ENCODE measurements around the gene LRRC75A.
"Not testable (repeated sequence)": the region's sequence is repeated elsewhere in the genome, so short reads cannot be mapped to it uniquely, and the experiment has no call there.

LRRC75A gene, protein sequence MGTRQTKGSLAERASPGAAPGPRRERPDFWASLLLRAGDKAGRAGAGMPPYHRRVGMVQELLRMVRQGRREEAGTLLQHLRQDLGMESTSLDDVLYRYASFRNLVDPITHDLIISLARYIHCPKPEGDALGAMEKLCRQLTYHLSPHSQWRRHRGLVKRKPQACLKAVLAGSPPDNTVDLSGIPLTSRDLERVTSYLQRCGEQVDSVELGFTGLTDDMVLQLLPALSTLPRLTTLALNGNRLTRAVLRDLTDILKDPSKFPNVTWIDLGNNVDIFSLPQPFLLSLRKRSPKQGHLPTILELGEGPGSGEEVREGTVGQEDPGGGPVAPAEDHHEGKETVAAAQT

DNA sequence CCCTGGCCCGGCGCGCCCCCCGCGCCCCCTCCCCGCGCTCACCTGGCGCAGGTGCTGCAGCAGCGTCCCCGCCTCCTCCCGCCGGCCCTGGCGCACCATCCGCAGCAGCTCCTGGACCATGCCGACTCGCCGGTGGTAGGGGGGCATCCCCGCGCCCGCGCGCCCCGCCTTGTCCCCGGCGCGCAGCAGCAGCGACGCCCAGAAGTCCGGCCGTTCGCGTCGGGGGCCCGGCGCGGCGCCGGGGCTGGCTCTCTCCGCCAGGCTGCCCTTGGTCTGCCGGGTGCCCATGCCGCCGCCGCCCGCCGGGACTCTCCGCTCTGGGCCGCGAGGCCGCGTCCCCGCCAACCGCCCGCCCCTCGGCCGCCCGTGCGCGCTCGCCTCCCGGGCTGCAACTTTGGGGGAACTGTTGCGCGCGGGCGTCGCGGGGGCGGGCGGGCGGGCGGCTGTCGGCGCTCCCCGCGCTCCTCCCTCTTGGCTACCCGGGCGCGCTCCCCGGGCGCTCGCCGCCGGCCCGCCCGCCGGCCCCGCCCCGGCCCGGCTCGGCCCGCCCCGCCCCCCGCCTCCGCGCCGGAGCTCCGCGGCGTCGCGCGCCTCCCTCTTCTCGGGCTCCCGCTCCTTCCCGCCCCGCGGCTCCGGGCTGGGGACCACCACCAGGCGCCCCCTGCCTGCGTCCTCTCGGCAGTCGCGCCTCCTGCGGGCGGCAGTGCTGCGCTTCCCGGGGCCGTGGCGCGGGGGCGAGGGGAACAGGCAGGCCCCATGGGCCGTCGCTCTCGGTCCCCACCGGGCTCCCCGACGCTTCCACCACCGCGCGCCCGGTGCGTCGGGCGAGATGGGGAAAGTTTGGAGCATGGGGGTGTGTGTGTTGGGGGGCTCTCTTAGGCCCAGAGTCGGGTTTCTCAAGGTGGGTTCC lies at the start of gene LRRC75A:
Gene LRRC75A, minus strand, starts transcription at position 491 of the 910 bp plus-strand sequence. Its CDS starts 203 bp downstream, at position 288.
- no peak for DNase-seq (ENCODE audit: low read depth)

DNA sequence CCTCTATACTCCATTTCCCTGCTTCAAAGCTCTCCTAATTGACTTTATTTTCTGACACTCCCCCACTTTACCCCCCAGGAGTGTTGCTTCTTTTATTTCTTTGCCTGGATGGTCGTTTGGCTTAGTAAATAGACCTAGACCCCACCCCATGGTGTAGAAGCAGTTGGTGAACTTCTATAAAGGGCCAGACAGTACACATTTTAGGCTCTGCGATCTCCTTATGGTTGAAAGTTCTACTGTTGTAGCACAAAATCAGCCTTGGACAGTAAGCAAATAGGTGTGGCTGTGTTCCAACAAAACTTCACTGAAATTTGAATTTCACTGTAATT lies 45.1 kb upstream of the LRRC75A start:
- no peak for DNase-seq (ENCODE audit: low read depth)

DNA sequence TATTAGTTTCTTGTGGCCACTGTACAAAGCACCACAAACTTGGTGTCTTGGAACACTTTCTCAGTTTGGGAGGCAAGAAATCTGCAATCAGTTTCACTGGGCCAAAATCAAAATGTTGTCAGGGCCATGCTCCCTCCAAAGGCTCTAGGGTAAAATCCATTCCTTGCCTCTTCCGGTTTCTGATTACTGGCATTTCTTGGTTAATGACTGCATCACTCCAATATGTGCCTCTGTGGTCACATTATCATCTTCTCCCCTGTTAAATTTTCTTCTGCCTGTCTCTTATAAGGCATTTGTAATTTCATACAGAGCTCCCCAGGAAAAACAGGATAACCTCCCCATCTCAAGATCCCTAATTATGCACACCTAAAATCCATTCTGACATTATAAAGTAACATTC lies 42.2 kb upstream of the LRRC75A start:
- no peak for DNase-seq (ENCODE audit: low read depth)

DNA sequence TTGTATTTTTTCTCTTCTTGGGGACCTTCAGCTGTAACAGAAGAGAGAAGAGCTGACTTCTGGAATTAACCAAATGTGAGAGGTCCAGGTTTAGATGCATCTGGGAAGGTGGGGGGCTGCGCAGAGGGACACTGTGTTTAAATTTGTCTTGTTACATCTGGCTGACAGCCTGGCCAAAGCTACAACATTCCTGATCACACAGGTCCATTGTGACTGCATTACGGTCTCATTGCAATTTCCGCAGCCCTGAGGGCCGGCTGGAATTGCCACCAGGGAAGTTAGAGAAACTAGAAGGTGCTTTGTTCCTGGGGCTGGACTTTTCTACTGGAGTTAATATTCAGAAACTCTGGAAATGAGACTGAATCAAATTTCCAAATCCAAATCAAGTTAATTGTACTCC lies 37.9 kb upstream of the LRRC75A start:
- DNase-seq (ENCODE audit: low read depth) = no peak

DNA sequence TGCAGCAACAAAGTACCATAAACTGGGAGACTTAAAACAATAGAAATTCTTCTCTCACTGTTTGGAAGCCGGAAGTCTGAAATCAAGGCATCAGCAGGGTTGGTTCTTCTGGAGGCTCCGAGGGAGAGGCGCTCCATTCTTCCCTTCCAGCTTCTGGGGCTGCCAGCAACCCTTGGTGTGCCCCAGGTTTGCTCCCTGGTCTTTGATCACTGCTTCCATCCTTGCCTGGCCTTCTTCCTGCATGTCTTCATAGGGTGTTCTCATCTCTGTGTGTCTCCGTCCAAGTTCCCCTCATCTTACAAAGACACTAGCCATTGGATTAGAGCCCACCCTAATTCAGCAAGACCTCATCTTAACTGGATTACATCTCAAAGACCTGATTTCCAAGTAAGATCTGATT lies 35.3 kb upstream of the LRRC75A start:
- no peak for DNase-seq (ENCODE audit: low read depth)

DNA sequence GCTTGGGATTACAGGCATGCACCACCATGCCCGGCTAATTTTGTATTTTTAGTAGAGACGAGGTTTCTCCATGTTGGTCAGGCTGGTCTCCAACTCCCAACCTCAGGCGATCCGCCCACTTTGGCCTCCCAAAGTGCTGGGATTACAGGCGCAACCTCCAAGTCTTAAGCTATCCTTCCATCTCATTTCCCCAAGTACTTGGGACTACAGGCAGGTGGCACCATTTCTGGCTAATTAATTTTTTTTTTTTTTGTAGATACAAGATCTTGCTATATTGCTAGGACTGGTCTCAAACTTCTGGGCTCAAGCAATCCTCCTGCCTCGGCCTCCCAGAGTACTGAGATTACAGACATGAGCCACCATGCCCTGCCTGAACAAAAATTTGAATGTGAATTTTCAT lies 33.6 kb upstream of the LRRC75A start:
- DNase-seq (ENCODE audit: low read depth) = not testable (repeated sequence)

DNA sequence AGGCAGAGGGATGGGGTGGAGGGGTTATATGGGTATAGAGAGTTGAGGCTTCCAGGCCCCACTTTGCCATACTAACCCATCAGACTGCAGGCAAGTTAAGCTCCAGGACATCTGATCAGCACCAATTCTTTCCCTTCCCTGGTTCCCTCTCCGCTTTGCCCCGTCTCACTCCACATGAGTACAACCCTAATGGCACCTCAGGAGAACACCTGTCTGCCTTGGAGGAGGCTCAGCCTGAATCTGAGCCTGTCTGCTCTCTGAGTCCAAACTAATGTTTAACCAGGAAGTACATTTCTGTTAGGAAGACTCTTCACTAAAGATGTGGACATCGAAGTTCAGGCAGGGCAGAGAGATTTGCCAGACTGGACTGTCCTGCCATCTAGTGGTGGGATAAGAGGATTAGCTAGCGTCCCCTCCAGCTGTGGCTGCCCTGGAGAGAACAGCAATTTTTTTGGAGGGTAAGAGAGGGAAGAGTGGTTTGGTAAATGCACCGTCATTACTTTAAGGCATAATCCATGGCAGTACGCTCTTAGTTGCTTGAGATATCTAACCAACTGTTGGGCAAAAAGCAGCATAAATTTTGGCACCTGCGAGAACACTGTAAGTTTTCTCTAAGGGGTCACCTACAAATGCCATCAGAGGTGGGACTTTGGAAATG lies 29.2 kb upstream of the LRRC75A start:
- DNase-seq (ENCODE audit: low read depth) = peak; percentile 81

DNA sequence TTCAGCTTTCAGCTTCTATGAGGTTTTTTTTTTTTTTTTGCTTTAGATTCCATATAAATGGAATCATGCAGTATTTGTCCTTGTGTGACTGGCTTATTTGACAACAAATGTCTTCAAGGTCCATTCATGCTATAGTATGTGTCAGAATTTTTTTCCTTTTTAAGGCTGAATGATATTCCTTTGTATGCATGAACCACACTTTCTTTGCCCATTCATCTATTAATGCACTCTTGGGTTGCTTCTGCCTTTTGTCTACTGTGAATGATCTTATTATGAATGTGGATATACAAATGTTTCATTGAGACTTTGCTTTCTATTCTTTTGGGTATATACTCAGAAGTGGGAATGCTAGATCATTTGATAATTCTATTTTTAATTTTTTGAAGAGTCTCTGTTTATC lies 27.0 kb upstream of the LRRC75A start:
- no peak for DNase-seq (ENCODE audit: low read depth)

DNA sequence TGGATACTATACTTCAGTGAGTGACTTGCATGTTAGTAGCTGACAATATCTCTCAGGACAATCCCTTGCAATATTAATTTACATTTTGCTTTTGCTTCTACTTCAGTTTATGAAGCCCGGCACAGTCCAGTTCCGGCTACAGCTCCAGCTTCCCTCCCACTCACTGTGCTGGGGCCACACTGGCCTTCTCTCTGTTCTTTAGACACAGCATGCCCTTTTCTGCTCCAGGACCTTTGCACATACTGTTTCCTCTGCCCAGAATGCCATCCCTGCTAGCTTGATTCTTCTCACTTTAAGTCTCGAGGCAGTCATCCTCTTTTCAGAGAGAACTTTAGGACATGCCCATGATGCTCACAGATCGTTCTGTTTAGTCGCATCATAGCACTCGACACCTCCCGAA lies 25.5 kb upstream of the LRRC75A start:
- no peak for DNase-seq (ENCODE audit: low read depth)

DNA sequence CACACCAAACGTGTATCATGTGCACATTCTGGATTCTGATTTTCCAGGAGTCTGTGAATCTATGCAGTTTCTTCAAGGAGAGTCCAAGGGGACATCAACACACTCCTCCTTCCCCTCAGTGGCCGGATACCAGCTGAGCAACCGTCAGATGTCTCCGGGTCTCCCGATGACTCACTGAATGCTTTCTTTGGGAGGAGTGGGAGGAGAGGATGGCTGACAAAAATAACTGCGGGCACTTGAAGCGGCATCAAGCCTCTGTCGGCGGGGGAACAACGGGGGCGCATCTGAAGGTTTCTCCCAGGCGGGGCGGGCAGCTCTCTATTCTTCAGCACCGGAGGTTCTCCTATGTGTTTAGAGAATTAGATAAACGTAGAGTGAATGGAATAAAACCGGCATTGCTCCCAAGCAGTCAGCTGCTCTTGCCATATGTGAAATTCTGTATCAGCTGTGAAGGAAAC lies 24.6 kb upstream of the LRRC75A start:
- DNase-seq (ENCODE audit: low read depth) = peak; percentile 73

DNA sequence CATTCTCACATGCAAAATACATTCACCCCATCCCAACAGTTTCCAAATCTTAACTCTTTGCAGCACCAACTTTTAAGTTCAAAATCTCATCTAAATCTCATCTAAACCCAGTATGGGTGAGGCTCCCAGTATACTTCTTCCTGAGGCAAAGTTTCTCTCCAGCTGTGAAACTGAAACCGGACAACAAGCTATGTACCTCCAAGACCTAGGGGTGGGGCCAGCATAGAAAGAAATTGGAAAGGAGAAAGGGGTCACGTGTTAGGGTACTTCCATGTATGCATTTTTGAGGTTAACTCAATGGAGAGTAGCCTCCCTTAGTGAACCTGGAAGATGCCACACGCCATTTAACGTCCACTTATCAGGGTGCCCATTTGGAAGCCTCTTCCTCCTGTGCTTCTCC lies 23.9 kb upstream of the LRRC75A start:
- DNase-seq (ENCODE audit: low read depth) = no peak

DNA sequence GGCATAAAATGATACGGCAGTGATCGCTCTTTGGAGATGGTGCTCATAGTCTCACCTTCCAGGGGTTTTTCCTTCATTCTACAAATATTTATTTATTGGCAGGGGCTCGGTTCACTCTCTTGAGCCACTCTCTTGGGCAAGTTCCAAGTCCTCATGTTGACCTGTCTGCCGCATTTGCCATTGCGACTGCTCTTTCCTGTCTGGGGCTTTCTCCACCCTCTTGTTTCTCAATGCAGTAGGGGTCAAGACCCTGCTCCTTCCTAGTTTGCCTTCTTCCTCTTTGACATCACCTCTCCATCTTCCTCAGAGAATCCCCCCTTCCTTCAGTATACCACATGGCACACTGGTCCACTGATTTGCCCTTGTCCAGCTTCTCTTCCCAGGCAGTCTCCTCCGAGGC lies 21.9 kb upstream of the LRRC75A start:
- DNase-seq (ENCODE audit: low read depth) = no peak

DNA sequence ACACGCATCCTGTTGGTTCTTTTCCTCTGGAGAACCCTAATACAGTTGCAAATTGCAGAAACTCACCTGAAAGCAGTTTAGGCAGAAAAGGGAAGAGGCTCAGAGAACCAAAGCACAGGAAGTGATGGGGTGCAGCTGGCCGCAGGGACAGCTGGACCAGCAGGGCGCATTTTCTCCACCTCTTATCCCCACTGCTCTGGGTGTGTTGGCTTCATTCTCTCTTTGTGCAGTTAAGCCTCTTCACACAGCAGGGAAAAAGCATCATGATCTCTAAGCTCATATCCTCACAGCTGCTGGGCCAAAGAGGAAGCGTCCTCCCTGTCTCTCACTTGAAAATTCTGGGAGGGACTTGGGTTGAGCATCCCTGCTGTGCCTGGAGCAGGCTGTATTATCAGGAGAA lies 20.0 kb upstream of the LRRC75A start:
- DNase-seq (ENCODE audit: low read depth) = no peak

DNA sequence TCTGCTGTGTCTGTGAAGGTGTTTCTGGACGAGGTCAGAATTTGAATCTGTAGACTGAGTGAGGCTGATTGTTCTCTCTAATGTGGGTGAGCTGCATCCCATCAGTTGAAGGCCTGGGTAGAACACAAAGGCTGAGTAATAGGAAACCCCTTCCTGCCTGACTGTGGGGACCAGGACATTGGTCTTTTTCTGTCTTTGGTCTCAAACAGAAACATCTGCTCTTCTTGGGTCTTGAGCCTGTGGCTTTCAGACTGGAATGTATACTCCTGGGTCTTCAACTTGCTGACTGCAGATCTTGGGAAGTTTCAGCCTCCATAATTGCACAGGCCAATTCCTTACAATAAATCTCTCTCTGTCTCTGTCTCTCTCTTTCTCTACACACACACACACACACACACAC lies 19.6 kb upstream of the LRRC75A start:
- no peak for DNase-seq (ENCODE audit: low read depth)

DNA sequence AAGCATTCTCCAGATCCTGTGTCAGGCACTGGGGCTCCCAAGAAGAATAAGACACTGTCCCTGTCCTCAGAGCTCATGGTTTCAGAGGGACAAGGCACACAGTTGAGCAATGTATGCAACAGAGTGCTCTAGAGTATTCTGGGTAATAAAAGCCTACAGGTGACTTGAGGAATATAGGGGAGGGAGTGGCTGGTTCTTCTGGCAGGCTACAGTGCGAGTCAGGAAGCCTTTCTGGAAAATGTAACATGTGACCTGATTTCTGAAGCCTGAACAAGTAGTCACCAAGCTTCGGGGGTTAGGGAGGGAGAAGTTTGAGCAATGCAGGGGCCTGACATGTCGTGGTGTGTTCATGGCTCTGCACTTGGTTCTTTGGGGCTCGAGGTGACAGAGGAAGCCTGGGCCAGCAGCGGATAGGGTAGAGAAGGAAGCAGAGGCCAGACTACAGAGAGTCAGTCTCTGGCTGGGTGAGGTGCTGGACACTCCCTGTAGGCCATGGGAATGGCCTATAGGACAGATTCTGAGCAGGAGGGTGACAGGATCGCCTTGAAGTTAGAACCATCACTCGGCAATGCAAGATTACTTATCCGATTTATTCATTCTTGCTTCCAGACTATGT lies 16.0 kb upstream of the LRRC75A start:
- no peak for DNase-seq (ENCODE audit: low read depth)

DNA sequence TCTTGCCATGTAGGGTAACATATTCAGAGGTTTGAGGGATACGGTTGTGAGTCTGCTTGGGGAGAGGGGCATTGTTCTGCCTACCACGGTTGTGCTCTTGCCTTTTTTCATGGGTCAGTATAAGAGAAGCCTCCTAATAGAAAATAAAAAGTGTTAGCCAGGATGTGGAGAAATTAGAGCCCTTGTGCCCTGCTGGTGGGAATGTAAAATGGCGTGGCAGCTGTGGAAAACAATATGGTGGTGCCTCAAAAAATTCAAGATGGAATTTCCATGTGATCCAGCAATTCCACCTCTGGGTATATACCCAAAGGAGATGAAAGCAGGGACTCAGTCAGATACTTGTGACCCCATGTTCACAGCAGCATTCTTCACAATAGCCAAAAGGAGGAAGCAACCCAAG lies 14.2 kb upstream of the LRRC75A start:
- DNase-seq (ENCODE audit: low read depth) = no peak

DNA sequence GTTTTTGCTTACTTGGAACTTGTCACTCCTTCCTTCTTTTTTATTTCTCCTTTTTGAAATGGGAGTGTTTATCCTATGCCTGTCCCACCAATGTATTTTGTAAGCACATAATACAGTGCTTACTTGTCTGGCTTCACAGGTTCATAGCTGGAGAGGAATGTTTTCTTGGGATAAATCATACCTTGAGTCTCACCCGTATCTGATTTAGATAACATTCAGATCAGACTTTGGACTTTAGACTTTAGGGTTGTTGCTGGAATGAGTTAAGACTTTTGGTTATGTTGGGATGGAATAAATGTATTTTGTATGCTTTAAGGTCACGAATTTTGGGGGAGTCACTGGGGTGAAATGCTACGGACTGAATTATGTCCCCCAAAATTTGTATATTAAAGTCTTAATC lies 13.0 kb upstream of the LRRC75A start:
- DNase-seq (ENCODE audit: low read depth) = no peak

DNA sequence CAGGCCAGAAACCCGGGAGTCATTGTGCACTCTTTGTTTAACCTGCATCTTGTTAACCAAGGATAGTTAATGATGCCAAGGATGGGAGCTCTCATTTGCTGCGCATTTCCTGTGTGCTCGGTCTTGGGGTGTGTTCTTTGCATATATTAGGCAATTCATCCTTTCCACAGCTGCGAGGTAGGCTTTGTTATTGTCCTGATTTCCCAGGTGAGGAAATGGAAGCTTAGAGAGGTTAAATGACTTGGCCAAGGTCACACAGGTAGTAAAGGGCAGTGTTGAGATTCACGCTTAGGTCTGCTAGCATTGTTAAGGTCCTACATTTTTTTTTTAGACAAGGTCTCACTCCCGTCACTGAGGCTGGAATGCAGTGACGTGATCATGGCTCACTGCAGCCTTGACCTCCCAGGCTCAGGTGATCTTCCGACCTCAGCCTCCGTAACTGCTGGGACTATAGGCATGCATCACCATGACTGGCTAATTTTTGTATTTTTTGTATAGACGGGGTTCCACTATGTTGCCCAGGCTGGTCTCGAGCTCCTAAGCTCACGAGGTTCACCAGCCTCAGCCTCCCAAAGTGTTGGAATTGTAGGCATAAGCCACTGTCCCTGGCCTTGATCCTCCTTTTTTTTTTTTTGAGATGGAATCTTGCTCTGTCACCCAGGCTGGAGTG lies 5.0 kb upstream of the LRRC75A start:
- no peak for DNase-seq (ENCODE audit: low read depth)

DNA sequence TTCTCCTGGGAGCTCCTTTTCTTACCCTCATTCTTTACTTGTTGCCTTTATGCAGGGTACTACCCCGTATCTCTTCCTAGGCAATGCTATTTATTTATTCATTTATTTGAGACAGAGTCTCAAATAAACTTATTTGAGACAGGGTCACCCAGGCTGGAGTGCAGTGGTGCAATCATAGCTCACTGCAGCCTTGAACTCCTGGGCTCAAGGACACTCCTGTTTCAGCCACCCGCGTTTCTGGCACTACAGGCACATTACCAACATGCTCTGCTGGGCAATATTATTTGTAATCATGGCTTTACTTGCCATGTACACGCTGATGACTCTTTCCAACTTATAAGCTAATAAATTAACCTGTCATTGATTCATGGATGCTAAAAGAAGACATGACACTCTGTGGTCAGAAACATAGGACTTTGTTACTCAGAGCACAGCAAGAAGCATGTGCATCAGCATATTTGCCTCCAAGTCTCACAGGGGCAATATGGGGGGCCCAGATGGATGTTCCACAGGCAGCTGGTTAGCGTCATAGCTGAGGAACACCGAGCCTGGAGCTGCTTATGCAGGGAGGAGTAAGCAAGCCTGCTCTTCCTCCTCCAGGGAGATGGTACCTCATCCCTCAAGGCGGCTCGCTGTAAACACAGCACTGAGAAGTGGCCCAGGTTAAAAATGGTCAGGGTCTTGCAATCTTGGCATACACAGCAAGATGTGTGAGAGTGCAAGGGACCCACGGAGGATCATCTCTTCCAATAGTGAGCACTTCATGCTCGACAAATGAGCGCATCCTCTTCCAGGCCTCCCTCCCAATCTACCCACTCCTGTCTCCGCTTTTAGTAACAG lies 4.2 kb upstream of the LRRC75A start:
- DNase-seq (ENCODE audit: low read depth) = no peak

DNA sequence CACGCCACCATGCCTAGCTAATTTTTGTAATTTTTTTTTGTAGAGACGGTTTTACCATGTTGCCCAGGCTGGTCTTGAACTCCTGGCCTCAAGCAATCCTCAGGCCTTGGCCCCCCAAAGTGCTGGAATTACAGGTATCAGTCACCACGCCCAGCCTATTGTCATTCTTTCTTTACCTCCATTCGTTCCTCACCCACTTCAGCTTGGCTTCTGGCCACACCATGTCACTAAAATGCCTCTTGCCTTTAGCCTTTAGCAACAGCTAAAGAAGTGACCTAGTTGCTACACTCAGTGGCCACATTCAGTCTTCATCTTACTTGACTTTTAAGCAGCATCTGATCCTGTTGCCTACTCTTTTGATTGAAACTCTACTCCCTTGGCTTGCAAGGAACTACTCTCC lies 3.6 kb upstream of the LRRC75A start:
- DNase-seq (ENCODE audit: low read depth) = no peak

DNA sequence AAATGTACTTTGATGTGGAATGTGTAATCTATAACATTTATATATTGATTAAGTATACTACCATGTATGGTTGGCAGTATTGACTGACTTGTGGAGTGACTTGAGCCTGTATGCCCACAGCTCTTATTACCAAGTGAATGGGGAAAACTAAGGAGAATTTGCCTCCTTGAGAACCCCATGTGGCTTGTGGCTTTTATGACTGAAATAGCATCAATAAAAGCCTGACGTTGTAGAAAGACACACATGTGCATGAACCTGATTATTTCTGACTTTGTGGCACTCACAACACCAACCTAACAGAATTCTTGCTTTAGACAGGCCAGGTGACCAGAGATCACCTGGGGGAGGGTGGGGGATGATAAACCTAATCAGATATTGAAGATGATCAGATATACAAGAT lies 2.1 kb upstream of the LRRC75A start:
- DNase-seq (ENCODE audit: low read depth) = no peak
